ENCODE measurements around the gene SLC44A4.
"Not testable (repeated sequence)": the region's sequence is repeated elsewhere in the genome, so short reads cannot be mapped to it uniquely, and the experiment has no call there.

Gene SLC44A4

DNA sequence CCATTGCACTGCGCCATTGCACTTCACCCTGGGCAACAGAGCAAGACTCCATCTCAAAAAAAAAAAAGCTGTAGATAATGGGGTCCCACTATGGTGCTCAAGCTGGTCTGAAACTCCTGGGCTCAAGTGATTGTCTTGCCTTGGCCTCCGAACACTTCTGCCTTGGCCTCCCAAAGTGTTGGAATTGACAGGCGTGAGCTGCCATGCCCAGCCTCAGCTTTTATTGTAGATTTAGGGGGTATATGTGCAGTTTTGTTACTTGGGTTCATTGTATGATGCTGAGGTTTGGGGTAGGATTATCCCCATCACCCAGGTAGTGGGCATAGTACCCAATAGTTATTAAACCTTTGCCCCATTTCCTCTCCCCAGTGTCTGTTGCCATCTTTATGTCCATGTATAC, 39.8 kb downstream of the SLC44A4 start:
- no peak for DNase-seq
- intact Hi-C loops (cut with DNase I) = no loop called here

DNA sequence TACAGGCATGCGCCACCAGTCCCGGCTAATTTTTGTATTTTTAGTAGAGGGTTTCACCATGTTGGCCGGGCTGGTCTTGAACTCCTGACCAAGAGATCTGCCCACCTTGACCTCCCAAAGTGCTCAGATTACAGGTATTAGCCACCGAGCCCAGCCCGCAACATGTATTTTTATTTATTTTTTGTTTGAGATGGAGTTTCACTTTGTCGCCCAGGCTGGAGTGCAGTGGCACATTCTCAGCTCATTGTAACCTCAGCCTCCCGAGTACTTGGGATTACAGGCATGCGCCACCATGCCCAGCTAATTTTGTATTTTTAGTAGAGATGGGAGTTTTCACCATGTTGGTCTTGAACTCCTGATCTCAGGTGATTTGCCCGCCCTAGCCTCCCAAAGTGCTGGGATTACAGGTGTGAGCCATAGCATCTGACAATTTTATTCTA, 40.7 kb downstream of the SLC44A4 start:
- DNase-seq; intact Hi-C loops (cut with DNase I): not testable (repeated sequence)

DNA sequence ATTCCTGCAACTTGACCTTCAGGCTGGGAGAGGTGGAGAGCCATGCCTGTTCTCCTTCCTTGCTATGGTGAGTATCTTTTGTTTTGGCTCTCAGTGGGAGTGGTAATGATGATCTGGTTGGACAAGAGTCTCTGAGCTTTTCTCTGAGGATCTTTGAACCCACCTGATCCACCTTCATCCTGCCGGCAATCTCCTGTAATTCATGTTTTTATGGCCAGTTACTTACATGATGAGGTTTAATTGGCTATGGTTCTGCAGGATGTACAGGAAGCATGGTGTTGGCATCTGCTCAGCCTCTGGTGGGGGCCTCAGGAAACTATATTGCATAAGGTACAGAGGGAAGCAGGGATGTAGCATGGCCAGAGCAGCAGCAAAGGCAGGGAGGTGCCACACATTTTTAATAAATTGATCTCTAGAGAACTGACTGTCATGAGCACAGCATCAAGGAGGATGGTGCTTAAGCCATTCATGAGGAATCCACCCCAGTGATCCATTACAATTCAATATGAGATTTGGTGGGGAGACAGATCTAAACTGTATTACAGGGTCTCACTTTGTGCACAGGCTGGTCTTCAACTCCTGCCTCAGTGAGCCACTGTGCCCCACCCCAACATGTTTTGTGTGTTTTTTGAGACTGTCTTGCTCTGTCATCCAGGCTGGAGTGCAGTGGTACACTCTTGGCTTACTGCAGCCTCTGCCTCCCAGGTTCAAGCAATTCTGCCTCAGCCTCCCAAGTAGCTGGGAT, 41.3 kb downstream of the SLC44A4 start:
- intact Hi-C loops (cut with DNase I) = no loop called here
- DNase-seq = no peak

DNA sequence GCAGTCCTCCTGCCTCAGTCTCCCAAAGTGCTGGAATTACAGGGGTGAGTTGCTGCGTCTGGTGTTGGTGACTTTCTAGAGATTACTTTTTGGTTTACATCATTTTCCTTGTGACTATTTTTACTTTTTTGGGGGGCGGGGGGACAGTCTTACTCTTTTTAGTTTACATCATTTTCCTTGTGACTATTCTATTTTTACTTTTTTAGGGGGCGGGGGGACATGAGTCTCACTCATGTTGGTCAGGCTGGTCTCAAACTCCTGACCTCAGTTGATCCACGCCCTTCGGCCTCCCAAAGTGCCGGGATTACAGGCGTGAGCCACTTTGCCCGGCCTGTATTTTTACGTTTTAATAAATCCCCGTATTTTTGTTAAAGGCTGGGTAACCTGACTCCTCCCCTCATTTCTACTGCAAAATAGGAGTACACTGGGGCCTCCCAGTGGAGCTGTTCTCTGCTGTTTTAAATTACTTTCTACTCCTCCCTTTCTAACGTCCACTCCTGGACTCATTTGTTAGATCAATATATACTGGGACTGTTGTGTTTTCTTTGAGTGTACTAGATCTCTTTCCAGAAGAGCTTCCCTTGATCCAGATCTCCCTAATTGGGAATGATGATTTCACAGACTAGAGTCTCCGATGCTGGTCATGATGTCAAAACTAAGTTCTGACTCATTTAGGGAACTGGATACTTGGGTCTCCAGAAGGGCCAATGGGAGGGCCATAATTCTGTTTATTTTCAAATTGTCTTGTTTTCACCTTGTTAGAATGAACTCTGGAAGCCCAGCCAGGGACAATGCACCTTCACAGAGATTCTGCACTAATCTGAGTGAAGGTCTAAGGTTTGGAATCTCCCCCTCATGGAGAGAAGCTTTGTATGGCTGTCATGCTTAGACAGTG, 42.1 kb downstream of the SLC44A4 start:
- no peak for DNase-seq
- intact Hi-C loops (cut with DNase I) = no loop called here

DNA sequence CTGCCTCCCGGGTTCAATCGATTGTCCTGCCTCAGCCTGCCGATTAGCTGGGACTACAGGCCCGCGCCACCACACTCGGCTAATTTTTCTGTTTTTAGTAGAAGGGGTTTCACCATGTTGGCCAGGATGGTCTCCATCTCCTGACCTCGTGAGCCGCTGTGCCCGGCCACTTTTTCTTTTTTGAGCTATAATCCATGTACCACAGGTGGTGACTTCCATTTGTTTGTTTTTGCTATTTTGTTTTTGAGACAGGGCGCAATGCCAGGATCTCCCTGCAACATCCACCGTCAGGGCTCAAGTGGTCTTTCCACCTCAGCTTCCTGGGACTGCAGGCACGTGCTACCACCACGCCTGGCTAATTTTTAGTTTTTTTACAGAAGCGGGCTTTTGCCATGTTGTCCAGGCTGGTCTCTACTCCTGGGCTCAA, 42.7 kb downstream of the SLC44A4 start:
- intact Hi-C loops (cut with DNase I) = no loop called here
- no peak for DNase-seq

DNA sequence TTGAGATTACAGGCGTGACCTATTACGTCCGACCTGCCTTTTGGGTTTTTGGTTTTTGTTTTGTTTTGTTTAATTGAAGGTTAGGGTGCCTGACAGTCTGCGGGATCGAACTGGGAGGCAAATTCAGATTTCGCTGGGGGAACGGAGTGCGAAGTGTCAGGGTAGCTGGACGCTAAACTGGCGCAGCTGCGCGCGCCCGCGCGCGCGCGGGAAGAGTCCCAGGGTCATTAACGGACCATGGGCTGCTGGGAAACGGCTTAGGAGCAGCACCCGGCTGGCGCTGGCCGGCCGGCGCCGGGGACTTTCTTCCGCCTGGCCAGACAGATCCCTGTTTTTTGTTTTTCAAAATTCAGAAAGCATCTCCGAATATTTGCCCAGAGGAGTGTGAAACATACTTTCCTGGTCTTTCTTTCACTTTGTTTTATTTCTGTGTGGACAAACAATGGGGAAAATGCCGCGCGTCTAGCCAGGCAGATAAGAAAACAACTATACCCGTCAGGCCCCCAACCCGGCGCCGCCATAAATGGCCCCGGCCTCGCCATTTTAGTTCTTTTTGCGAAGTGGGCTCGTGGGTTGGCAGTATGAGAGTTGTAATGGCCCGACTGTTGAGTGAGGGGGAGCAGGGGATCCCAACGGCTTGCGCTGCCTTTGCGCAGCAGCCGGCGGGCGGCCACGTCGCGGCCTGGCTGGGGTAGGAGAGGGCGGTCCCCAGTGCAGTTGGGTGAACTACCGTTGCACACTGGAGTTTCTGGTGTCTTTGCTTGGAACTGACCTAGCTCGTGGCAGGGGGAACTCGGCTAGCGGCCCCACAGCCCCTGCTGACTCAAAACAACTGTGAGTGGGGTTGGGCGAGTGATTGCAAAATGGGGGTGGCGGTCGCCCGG, 44.2 kb downstream of the SLC44A4 start:
- peak; percentile 69 to 94 (median 88) for DNase-seq
- intact Hi-C loops (cut with DNase I) = no loop called here

DNA sequence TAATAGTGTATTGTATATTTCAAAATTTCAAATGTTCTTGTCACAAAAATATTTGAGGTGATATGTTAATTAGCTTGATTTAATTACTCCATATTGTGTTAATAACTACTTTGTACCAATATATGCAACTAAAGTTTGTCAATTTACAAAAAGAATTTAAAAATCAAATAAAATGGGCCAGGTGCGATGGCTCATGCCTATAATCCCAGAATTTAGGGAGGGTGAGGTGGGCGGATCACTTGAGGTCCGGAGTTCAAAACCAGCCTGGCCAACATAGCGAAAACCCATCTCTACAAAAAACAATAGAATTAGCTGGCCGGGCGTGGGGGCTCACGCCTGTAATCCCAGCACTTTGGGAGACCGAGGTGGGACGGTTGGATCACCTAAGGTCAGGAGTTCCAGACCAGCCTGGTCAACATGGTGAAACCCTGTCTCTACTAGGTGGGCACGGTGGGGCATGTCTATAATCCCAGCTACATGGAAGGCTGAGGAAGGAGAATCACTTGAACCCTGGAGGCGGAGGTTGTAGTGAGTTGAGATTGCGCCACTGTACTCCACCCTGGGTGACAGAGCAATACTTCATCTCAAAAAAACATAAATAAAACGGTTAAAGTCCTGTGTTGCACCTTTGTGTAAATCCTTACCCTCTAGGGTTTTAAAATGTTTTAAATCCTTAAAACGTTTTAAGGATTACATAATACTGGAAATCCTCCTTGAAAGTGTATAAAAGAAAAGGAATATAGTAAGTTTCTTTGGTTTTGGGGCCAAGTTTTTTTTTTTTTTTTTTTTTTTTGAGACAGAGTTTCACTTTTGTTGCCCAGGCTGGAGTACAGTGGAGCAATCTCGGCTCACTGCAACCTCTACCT, 47.2 kb downstream of the SLC44A4 start:
- intact Hi-C loops (cut with DNase I) = loop anchor here (2.0 kb wide), 1 partner anchor 151 kb away; the partner anchor contains the start of gene LY6G5C

DNA sequence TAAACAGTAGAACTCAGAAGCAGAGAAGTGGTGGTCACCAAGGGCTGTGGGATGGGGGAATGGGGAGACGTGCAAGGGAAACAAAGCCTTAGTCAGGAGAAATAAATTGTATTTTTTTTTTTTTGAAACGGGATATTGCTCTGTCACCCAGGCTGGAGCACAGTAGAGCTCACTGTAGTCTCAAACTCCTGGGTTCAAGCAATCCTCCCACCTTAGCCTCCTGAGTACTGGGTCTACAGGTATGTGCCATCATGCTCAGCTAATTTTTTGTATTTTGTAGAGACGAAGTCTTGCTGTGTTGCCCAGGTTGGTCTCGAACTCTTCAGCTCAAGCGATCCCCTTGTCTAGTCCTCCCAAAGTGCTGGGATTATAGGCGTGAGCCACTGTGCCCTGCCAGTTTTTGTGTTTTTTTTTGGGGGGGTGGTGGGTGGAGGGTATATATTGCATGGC, 47.9 kb downstream of the SLC44A4 start:
- intact Hi-C loops (cut with DNase I) = loop anchor here (2.0 kb wide), 1 partner anchor 150 kb away; the partner anchor contains the start of gene LY6G5C
- no peak for DNase-seq

More for the DNA sequence above, 47.2 kb downstream of the SLC44A4 start:
- DNase-seq = peak in 1 of 42 donors; percentile 53

DNA sequence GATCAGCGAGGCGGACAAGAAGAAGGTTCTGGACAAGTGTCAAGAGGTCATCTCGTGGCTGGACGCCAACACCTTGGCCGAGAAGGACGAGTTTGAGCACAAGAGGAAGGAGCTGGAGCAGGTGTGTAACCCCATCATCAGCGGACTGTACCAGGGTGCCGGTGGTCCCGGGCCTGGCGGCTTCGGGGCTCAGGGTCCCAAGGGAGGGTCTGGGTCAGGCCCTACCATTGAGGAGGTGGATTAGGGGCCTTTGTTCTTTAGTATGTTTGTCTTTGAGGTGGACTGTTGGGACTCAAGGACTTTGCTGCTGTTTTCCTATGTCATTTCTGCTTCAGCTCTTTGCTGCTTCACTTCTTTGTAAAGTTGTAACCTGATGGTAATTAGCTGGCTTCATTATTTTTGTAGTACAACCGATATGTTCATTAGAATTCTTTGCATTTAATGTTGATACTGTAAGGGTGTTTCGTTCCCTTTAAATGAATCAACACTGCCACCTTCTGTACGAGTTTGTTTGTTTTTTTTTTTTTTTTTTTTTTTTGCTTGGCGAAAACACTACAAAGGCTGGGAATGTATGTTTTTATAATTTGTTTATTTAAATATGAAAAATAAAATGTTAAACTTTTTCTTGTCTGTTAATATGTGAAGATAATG, 49.0 kb downstream of the SLC44A4 start:
- DNase-seq = peak in 15 of 42 donors; percentile 24 to 78 (median 37)
- intact Hi-C loops (cut with DNase I) = loop anchor here (2.0 kb wide), 1 partner anchor 149 kb away; the partner anchor contains the start of gene LY6G5C

DNA sequence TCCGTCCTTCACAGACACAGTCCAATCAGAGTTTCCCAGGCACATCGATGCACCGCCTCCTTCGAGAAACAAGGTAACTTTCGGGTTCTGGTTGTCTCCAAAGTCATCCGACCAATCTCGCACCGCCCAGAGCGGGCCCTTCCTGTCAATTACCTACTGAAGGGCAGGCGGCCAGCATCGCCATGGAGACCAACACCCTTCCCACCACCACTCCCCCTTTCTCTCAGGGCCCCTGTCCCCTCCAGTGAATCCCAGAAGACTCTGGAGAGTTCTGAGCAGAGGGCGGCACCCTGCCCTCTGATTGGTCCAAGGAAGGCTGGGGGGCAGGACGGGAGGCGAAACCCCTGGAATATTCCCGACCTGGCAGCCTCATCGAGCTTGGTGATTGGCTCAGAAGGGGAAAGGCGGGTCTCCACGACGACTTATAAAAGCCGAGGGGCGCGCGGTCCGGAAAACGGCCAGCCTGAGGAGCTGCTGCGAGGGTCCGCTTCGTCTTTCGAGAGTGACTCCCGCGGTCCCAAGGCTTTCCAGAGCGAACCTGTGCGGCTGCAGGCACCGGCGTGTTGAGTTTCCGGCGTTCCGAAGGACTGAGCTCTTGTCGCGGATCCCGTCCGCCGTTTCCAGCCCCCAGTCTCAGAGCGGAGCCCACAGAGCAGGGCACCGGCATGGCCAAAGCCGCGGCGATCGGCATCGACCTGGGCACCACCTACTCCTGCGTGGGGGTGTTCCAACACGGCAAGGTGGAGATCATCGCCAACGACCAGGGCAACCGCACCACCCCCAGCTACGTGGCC, 51.3 kb downstream of the SLC44A4 start, which contains the start of gene HSPA1B:
Gene HSPA1B (plus strand): TSS at position 453 of the 794 bp plus-strand sequence. CDS start 213 bp downstream, at position 666.
- DNase-seq = peak; percentile 88 to 100 (median 98)
- intact Hi-C loops (cut with DNase I) = no loop called here

DNA sequence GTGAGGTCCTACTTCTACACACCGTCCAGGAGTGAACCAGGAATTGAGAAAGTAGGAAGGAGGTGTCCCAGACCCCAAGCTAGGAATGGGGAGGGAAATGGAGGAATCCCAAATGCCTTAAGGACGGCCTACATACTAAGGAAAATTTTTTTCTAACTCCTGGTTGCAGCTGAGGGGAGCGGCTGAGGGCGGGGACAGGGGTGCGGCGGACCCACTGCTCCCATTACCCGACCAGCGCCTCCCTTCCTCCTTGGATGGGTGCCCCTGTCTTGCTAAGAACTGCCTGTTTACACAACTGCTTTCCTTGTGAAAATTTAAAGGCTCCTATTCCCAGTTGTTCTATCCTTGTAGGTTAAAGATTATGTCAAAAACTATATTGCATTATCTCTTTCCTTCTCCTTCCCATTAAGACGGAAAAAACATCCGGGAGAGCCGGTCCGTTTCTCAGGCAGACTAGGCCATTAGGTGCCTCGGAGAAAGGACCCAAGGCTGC, 52.0 kb downstream of the SLC44A4 start:
- intact Hi-C loops (cut with DNase I) = no loop called here

DNA sequence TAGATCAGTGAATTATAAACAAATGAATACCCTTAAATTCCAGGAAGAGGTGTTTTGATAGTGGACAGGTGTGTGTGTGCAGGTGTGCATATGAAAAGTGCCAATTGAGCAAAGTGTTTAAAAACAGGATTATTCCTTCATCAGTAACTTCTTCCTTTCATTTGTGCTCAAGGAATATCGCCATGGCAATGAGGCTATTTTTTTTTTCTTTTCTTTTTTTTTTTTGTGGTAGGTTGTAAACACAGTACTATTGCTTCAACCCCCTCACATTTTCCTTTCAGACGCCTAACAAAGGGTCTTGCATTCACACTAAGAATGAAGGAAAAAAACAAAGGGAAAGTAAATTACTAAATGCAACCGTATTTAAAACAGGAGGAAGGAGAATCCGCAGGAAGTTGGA, 53.2 kb downstream of the SLC44A4 start:
- DNase-seq = no peak
- intact Hi-C loops (cut with DNase I) = no loop called here

More for the DNA sequence above, 52.0 kb downstream of the SLC44A4 start:
- peak in 37 of 42 donors; percentile 51 to 87 (median 70) for DNase-seq

DNA sequence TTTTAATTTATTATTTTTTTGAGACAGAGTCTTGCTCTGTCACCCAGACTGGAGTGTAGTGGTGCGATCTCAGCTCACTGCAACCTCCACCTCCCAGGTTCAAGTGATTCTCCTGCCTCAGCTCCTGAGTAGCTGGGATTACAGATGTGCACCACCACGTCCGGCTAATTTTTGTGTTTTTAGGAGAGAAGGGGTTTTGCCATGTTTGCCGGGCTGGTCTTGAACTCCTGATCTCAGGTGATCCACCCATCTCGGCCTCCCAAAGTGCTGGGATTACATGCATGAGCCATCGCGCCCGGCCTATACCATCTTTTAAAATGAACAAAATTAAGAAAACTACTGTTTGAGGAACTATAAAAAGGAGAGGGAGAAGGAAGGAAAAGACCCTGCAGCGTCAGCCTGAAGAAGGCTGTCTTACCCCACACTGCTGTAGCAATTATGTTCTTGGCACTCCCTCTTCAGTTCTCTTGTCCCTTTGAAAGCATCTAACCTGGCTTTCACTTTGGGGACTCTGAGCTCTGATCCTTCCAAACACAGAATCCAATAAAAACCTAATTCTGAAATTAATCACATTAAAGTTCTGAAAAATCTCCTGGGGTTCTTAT, 55.1 kb downstream of the SLC44A4 start:
- DNase-seq; intact Hi-C loops (cut with DNase I): not testable (repeated sequence)

DNA sequence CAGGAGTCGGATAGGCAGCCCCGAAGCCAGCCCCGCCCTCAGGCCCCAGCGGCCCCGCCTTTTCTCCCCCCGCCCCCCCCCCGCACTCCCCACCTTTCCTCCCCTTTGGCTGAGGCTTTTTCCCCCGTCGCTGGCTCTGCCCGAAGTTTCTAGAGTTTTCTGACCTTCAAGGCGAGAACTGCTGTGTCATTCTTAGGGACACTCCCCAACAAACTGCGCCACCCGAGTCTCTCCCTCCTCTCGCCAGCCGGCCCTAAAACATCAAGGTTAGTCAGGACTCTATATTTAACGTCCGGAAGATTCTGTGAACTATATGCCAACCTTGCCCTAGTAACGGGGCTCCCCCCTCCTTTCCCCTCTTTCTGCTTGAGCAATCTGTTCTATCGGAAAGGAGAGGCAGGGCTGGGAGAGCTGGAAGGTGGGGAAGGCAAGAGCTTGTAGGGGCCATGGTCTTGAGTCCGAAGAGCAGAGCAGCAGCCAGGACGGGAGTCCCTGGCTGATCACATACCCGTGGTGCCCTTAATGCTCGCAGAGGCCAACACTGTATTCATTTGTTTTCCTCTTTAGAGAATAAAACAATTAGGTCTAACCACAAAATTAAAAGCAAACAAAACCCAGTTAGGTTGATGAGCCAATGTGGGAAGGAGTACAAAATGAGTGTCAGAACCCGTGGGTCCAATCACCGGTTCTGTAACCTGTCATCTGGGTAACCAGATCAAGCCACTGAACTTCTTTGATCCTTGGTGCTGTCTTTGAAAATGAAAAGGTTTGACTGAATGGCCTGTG, 56.6 kb downstream of the SLC44A4 start:
- DNase-seq = peak; percentile 33 to 91 (median 76)
- intact Hi-C loops (cut with DNase I) = no loop called here

Data from head of caudate nucleus (tissue), 42 donors.